ENCODE data around the gene C1QTNF5.
"Not testable (repeated sequence)": the region's sequence is repeated elsewhere in the genome, so short reads cannot be mapped to it uniquely, and the experiment has no call there.

C1QTNF5 gene

DNA sequence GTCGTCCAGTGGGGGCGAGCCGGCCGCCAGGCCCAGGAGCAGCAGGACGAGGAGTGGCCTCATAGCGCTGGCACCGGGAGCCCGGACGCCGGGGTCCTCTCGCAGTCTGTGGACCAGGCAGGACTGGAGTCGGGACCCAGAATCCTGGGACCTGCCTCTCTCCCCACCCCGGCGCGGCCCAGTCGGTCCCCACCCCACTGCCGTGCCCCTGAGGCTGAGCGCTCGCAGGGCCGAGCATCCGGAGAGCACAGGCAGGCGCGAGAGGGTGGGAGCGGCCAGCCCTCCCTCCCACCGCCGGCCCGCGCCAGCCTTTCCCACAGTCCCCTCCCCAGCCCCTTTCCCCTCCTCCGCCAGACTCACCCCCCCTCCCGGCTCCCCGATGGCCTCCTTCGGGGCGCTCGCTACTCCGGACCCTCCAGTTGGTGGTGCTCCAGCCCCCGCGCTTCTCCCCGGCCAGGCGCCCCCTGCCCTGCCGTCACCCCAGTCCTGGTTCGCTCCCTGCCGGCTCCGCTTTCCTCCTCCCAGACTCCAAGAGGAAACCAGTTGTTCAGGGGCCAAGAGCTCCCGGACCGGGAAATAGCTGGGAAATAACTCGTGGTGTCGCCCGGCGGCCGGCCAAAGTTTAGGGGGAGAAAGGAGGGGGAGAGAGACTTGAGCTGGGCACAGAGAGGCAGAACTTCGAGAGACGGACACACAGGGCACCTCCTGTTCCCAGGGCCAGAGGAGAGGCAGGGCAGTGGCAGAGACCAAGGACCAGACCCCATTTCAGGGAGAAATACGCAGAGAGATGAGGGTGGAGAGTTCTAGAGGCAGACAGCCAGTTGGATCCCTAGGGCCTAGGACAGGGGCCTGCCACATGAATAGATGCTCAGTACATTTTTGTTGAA, at the start of gene C1QTNF5:
Gene C1QTNF5, minus strand, starts transcription at position 549 of the 887 bp plus-strand sequence. Its CDS starts 486 bp downstream, at position 63.
- Histone ChIP-seq H3K4me3 (ENCODE audit: low read depth in 1 of 2, low read length in 2 of 2) (peak within 1 kb of the TSS; percentile 48 to 67), H3K9me3 (ENCODE audit: control insufficient read depth in 1 of 2, low read length in 2 of 2) (no peaks in the 10 kb centered on the region), H3K27ac (ENCODE audit: low read length) (peak within 1 kb of the TSS; percentile 61), H3K27me3 (ENCODE audit: low read depth, low read length) (no peaks in the 10 kb centered on the region), H3K36me3 (ENCODE audit: control insufficient read depth in 1 of 2, insufficient read depth in 2 of 2, low read length in 2 of 2) (no peaks in the 10 kb centered on the region), H3K4me1 (ENCODE audit: control insufficient read depth in 1 of 2, insufficient read depth in 2 of 2, low read length in 2 of 2) (peaks cover 4 to 57% of the 10 kb centered on the region in 2 donors)

DNA sequence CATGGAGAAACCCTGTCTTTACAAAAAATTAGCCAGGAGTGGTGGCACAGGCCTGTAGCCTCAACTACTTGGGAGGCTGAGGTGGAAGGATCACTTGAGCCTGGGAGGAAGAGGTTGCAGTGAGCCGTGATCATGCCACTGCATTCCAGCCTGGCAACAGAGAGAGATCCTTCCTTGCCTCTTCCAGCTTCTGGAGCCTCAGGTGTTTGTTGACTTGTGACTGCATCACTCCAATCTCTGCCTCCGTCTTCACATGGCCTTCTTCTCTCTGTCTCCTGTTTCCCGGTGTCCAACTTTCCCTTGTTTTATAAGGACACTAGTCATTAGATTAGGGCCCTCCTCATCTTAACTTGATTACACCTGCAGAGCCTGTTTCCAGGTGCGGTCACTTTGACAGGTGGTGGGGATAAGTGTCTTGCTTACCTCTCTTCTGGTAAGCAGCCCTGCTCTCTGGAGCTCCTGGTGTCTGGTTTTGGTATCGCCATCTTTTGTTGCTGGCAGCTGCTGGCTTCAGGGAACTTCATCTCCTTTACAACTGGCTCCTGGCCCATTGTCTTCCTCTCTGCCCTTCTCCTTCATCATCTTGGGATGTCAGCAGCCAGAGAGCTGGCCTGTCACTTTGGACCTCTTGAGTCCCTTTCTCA, 49.0 kb upstream of the C1QTNF5 start:
- Histone ChIP-seq H3K27me3 (ENCODE audit: low read depth, low read length) (no peaks in the 10 kb centered on the region), H3K9me3 (ENCODE audit: control insufficient read depth in 1 of 2, low read length in 2 of 2) (no peaks in the 10 kb centered on the region), H3K27ac (ENCODE audit: low read length) (no peak overlapping the region), H3K36me3 (ENCODE audit: control insufficient read depth in 1 of 2, insufficient read depth in 2 of 2, low read length in 2 of 2) (no peaks in the 10 kb centered on the region), H3K4me1 (ENCODE audit: control insufficient read depth in 1 of 2, insufficient read depth in 2 of 2, low read length in 2 of 2) (no peaks in the 10 kb centered on the region), H3K4me3 (ENCODE audit: low read depth in 1 of 2, low read length in 2 of 2) (no peak overlapping the region)

- Histone ChIP-seq H3K27me3 (ENCODE audit: low read depth, low read length) (no peaks in the 10 kb centered on the region), H3K4me3 (ENCODE audit: low read depth in 1 of 2, low read length in 2 of 2) (no peak overlapping the region), H3K27ac (ENCODE audit: low read length) (no peak overlapping the region), H3K36me3 (ENCODE audit: control insufficient read depth in 1 of 2, insufficient read depth in 2 of 2, low read length in 2 of 2) (no peaks in the 10 kb centered on the region), H3K9me3 (ENCODE audit: control insufficient read depth in 1 of 2, low read length in 2 of 2) (no peaks in the 10 kb centered on the region), H3K4me1 (ENCODE audit: control insufficient read depth in 1 of 2, insufficient read depth in 2 of 2, low read length in 2 of 2) (no peaks in the 10 kb centered on the region)
Measured at GRCh38 chr11:119388103-119388502, 47.4 kb upstream of the C1QTNF5 start.

DNA sequence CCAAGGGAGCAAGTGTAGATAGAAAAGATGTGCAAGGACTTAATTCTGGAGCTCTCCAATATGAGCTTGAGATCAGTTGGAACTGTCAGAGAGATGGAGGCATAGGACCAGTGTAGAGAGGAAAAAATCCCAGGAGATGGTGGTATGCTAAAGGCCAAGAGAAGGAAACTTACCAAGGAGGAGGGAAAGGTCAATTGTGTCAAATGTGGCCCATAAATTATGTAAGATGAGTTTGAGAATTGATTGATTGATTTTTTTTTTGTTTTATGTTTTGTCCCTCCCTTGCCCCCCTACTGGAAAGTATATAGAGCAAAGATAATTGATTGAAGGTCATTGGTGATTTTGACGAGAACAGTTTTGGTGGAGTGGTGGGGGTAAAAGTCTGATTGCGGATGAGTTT, 43.6 kb upstream of the C1QTNF5 start:
- H3K4me1 ChIP-seq (ENCODE audit: control insufficient read depth in 1 of 2, insufficient read depth in 2 of 2, low read length in 2 of 2): peaks cover 4 to 12% of the 10 kb centered on the region in 2 donors
- no peaks in the 10 kb centered on the region for H3K36me3 ChIP-seq (ENCODE audit: control insufficient read depth in 1 of 2, insufficient read depth in 2 of 2, low read length in 2 of 2)
- no peak overlapping the region for H3K27ac ChIP-seq (ENCODE audit: low read length)
- H3K27me3 ChIP-seq (ENCODE audit: low read depth, low read length): no peaks in the 10 kb centered on the region
- H3K9me3 ChIP-seq (ENCODE audit: control insufficient read depth in 1 of 2, low read length in 2 of 2): no peaks in the 10 kb centered on the region
- no peak overlapping the region for H3K4me3 ChIP-seq (ENCODE audit: low read depth in 1 of 2, low read length in 2 of 2)

DNA sequence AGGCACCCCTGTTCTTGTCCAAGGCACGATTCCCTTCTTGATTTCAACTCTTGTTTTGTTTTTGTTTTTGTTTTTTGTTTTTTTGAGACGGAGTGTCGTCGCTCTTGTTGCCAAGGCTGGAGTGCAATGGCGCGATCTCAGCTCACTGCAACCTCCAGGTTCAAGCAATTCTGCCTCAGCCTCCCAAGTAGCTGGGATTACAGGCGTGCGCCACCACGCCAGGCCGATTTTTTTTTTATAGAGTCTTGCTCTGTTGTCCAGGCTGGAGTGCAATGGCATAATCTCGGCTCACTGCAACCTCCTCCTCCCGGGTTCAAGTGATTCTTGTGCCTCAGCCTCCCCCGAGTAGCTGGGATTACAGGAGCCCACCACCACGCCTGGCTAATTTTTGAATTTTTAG, 41.8 kb upstream of the C1QTNF5 start:
- not testable (repeated sequence) for H3K36me3 ChIP-seq (ENCODE audit: control insufficient read depth in 1 of 2, insufficient read depth in 2 of 2, low read length in 2 of 2); H3K27me3 ChIP-seq (ENCODE audit: low read depth, low read length); H3K9me3 ChIP-seq (ENCODE audit: control insufficient read depth in 1 of 2, low read length in 2 of 2); H3K27ac ChIP-seq (ENCODE audit: low read length)
- H3K4me1 ChIP-seq (ENCODE audit: control insufficient read depth in 1 of 2, insufficient read depth in 2 of 2, low read length in 2 of 2): peaks cover 4 to 12% of the 10 kb centered on the region in 2 donors
- H3K4me3 ChIP-seq (ENCODE audit: low read depth in 1 of 2, low read length in 2 of 2): peak overlapping the region in 1 of 2 donors; percentile 68

DNA sequence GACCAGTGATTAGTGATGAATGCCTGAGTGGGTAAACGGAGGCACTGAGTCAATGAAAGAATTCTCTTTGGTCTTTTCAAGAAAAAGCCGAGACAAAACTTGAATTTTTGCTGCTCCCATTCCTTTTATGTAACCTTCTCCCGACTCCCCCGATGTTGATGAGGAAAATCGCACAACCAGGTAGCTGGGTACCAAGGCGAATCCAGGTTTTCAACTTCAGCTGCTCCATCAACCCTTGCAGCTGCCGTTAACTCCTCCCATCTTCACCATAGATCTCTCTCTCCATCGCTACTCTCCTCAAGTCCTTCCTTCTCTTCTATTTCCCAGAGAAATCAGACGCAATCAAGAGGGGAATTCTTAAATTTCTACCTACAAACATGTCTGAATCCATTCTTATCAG, 41.4 kb upstream of the C1QTNF5 start:
- peak overlapping the region; percentile 65 to 68 for H3K4me3 ChIP-seq (ENCODE audit: low read depth in 1 of 2, low read length in 2 of 2)
- peaks cover 4 to 16% of the 10 kb centered on the region in 2 donors for H3K4me1 ChIP-seq (ENCODE audit: control insufficient read depth in 1 of 2, insufficient read depth in 2 of 2, low read length in 2 of 2)
- no peaks in the 10 kb centered on the region for H3K9me3 ChIP-seq (ENCODE audit: control insufficient read depth in 1 of 2, low read length in 2 of 2)
- H3K27ac ChIP-seq (ENCODE audit: low read length): peak overlapping the region; percentile 30
- no peaks in the 10 kb centered on the region for H3K36me3 ChIP-seq (ENCODE audit: control insufficient read depth in 1 of 2, insufficient read depth in 2 of 2, low read length in 2 of 2)
- H3K27me3 ChIP-seq (ENCODE audit: low read depth, low read length): no peaks in the 10 kb centered on the region

DNA sequence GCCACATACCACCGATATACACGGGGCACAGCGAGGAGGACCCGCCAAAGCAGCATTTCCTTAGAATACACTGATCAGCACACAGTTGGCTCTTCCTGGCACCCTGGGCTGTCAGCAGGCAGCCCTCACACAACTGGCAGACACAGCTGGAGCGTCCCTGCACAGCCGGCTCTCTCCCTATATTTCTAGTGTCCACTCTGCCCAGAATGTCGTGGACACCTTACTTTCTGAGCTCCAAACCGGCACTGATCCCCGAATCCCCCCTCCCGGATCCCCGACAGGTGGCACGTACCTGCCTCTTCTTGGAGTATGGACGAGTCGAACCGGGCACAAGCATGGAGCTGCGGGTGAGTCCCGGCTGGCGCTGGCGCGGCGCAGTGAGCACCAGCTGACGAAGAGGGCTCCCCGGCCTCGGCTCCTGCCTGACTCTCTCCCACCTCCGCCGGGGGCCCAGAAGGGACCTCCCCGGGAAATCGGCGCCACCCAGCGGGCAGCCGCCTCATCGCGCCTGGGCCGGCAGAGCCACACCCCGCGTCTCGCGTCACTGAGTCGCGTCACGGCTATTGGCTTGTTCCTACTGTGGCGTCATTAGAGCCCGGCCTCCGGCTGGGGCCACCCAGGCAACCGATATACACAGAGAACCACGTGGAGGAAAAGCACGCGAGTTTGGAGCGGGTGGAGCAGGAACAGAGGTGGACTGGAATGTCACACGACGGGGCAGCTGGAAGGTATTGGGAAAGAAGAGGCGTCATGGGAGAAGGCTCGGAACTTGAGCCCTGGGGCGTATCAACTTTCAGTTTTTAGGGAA, 40.7 kb upstream of the C1QTNF5 start, which contains the start of gene USP2:
Gene USP2, minus strand, starts transcription at position 510 of the 808 bp plus-strand sequence. CDS start 8,210 bp downstream, outside the sequence.
- Histone ChIP-seq H3K4me1 (ENCODE audit: control insufficient read depth in 1 of 2, insufficient read depth in 2 of 2, low read length in 2 of 2) (peaks cover 4 to 21% of the 10 kb centered on the region in 2 donors), H3K4me3 (ENCODE audit: low read depth in 1 of 2, low read length in 2 of 2) (peak within 1 kb of the TSS; percentile 68 to 79), H3K27me3 (ENCODE audit: low read depth, low read length) (no peaks in the 10 kb centered on the region), H3K9me3 (ENCODE audit: control insufficient read depth in 1 of 2, low read length in 2 of 2) (no peaks in the 10 kb centered on the region), H3K27ac (ENCODE audit: low read length) (peak within 1 kb of the TSS; percentile 30), H3K36me3 (ENCODE audit: control insufficient read depth in 1 of 2, insufficient read depth in 2 of 2, low read length in 2 of 2) (no peaks in the 10 kb centered on the region)

GRCh38 chr11:119380827-119381180, 40.1 kb upstream of the C1QTNF5 start:
- no peaks in the 10 kb centered on the region for H3K27me3 ChIP-seq (ENCODE audit: low read depth, low read length)
- no peaks in the 10 kb centered on the region for H3K9me3 ChIP-seq (ENCODE audit: control insufficient read depth in 1 of 2, low read length in 2 of 2)
- H3K4me1 ChIP-seq (ENCODE audit: control insufficient read depth in 1 of 2, insufficient read depth in 2 of 2, low read length in 2 of 2): peaks cover 4 to 25% of the 10 kb centered on the region in 2 donors
- H3K27ac ChIP-seq (ENCODE audit: low read length): no peak overlapping the region
- H3K36me3 ChIP-seq (ENCODE audit: control insufficient read depth in 1 of 2, insufficient read depth in 2 of 2, low read length in 2 of 2): no peaks in the 10 kb centered on the region
- H3K4me3 ChIP-seq (ENCODE audit: low read depth in 1 of 2, low read length in 2 of 2): peak overlapping the region; percentile 68 to 79

GRCh38 chr11:119380160-119380826, 39.6 kb upstream of the C1QTNF5 start:
- H3K27ac ChIP-seq (ENCODE audit: low read length): no peak overlapping the region
- H3K36me3 ChIP-seq (ENCODE audit: control insufficient read depth in 1 of 2, insufficient read depth in 2 of 2, low read length in 2 of 2): no peaks in the 10 kb centered on the region
- H3K27me3 ChIP-seq (ENCODE audit: low read depth, low read length): no peaks in the 10 kb centered on the region
- H3K9me3 ChIP-seq (ENCODE audit: control insufficient read depth in 1 of 2, low read length in 2 of 2): no peaks in the 10 kb centered on the region
- peaks cover 4 to 27% of the 10 kb centered on the region in 2 donors for H3K4me1 ChIP-seq (ENCODE audit: control insufficient read depth in 1 of 2, insufficient read depth in 2 of 2, low read length in 2 of 2)
- peak overlapping the region; percentile 68 to 79 for H3K4me3 ChIP-seq (ENCODE audit: low read depth in 1 of 2, low read length in 2 of 2)

GRCh38 chr11:119378851-119379465, 38.3 kb upstream of the C1QTNF5 start:
- no peaks in the 10 kb centered on the region for H3K27me3 ChIP-seq (ENCODE audit: low read depth, low read length)
- H3K4me1 ChIP-seq (ENCODE audit: control insufficient read depth in 1 of 2, insufficient read depth in 2 of 2, low read length in 2 of 2): peaks cover 7 to 41% of the 10 kb centered on the region in 2 donors
- H3K4me3 ChIP-seq (ENCODE audit: low read depth in 1 of 2, low read length in 2 of 2): no peak overlapping the region
- no peaks in the 10 kb centered on the region for H3K36me3 ChIP-seq (ENCODE audit: control insufficient read depth in 1 of 2, insufficient read depth in 2 of 2, low read length in 2 of 2)
- no peak overlapping the region for H3K27ac ChIP-seq (ENCODE audit: low read length)
- H3K9me3 ChIP-seq (ENCODE audit: control insufficient read depth in 1 of 2, low read length in 2 of 2): no peaks in the 10 kb centered on the region
